Measurements from ENCODE around the gene CLASRP.

The CLASRP gene

GRCh38 chr19:45066921-45067661, 28.2 kb downstream of the CLASRP start:
- Histone ChIP-seq H3K36me3 (peaks cover 98% of the 10 kb centered on the region), H3K9me3 (no peaks in the 10 kb centered on the region), H3K4me3 (ENCODE audit: low read depth in 1 of 2, low read length in 1 of 2) (no peak overlapping the region), H3K27ac (no peak overlapping the region), H3K27me3 (no peaks in the 10 kb centered on the region), H3K4me1 (ENCODE audit: control insufficient read depth in 1 of 2, insufficient read depth in 1 of 2, low read depth in 1 of 2, low read length in 1 of 2) (no peaks in the 10 kb centered on the region)
- no peak for TF ChIP-seq CTCF (IDR thresholded peaks at IDR 0.05)

GRCh38 chr19:45068041-45068440, 29.2 kb downstream of the CLASRP start:
- no peaks in the 10 kb centered on the region for H3K27me3 ChIP-seq
- H3K36me3 ChIP-seq, result peaks cover 98% of the 10 kb centered on the region
- H3K27ac ChIP-seq, result no peak overlapping the region
- no peak overlapping the region for H3K4me3 ChIP-seq (ENCODE audit: low read depth in 1 of 2, low read length in 1 of 2)
- TF ChIP-seq CTCF (IDR thresholded peaks at IDR 0.05), result no peak
- no peaks in the 10 kb centered on the region for H3K4me1 ChIP-seq (ENCODE audit: control insufficient read depth in 1 of 2, insufficient read depth in 1 of 2, low read depth in 1 of 2, low read length in 1 of 2)
- no peaks in the 10 kb centered on the region for H3K9me3 ChIP-seq

GRCh38 chr19:45069056-45069455, 30.2 kb downstream of the CLASRP start:
- no peak for TF ChIP-seq CTCF (IDR thresholded peaks at IDR 0.05)

GRCh38 chr19:45070214-45070613, 31.4 kb downstream of the CLASRP start:
- Histone ChIP-seq H3K9me3 (no peaks in the 10 kb centered on the region), H3K4me3 (ENCODE audit: low read depth in 1 of 2, low read length in 1 of 2) (no peak overlapping the region), H3K27me3 (no peaks in the 10 kb centered on the region), H3K36me3 (peaks cover 78% of the 10 kb centered on the region), H3K4me1 (ENCODE audit: control insufficient read depth in 1 of 2, insufficient read depth in 1 of 2, low read depth in 1 of 2, low read length in 1 of 2) (peaks cover 9 to 10% of the 10 kb centered on the region in 2 experiments), H3K27ac (no peak overlapping the region)
- TF ChIP-seq CTCF (IDR thresholded peaks at IDR 0.05), result no peak

More at GRCh38 chr19:45069056-45069455, 30.2 kb downstream of the CLASRP start:
- Histone ChIP-seq H3K27ac (peak overlapping the region; percentile 11), H3K4me1 (ENCODE audit: control insufficient read depth in 1 of 2, insufficient read depth in 1 of 2, low read depth in 1 of 2, low read length in 1 of 2) (no peaks in the 10 kb centered on the region), H3K4me3 (ENCODE audit: low read depth in 1 of 2, low read length in 1 of 2) (no peak overlapping the region), H3K27me3 (no peaks in the 10 kb centered on the region), H3K36me3 (peaks cover 89% of the 10 kb centered on the region), H3K9me3 (no peaks in the 10 kb centered on the region)

- Histone ChIP-seq H3K27ac (no peak overlapping the region), H3K36me3 (peaks cover 70% of the 10 kb centered on the region), H3K4me1 (ENCODE audit: control insufficient read depth in 1 of 2, insufficient read depth in 1 of 2, low read depth in 1 of 2, low read length in 1 of 2) (peaks cover 11 to 12% of the 10 kb centered on the region in 2 experiments), H3K4me3 (ENCODE audit: low read depth in 1 of 2, low read length in 1 of 2) (no peak overlapping the region), H3K27me3 (no peaks in the 10 kb centered on the region), H3K9me3 (no peaks in the 10 kb centered on the region)
- no peak for TF ChIP-seq CTCF (IDR thresholded peaks at IDR 0.05)
Observed at GRCh38 chr19:45070861-45071544, 32.2 kb downstream of the CLASRP start.
